ENCODE measurements around the gene HOXB9. TPM values are rescaled to one million over a fixed set of nuclear protein-coding genes. Genes with fewer than 3 reads are reported as not detected.

The HOXB9 gene
- total RNA-seq, 1 experiment from 2014 or later, result not detected

DNA sequence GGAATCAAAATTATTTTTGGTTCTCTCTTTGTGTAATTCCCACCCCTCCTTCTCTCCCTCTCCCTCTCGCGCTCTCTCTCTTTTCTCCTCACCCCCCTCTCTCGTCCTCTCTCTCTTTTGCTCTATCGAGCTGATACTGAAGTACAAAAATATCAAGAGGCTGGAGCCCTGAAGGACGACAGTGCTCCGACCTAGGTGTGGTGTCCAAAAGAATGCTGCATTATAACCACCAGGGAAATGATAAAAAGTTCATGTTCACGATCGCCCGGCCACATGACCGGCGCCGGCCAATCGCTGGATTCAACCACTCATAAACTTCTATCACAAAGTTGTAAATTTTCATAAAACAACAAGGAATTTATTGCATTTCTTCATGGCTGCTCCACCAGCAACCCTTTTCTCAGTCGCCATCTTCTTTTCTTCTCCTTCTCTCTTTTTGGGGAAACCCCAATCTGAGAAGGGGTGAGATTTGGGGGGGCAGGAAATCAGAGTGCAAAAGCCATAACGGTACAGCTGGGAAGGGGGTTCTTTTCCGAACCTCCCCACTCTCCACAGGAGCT, 21.3 kb downstream of the HOXB9 start, which contains the start of gene HOXB6:
Gene HOXB6 (minus strand): TSS at position 217 of the 560 bp plus-strand sequence. CDS start 6,836 bp downstream, outside the sequence.
- no peak within 1 kb of the TSS for H3K4me3 Mint-ChIP-seq
- DNase-seq, result no peak
- no peak within 1 kb of the TSS for H2BK20ac ChIP-seq (ENCODE audit: low read depth, low read length, poor library complexity, severe bottlenecking)
- H3K18ac ChIP-seq (ENCODE audit: insufficient read length, low read depth, low read length), result no peak within 1 kb of the TSS
- H2BK120ac ChIP-seq (ENCODE audit: low read depth, low read length, poor library complexity, severe bottlenecking), result no peak within 1 kb of the TSS
- H3T11ph ChIP-seq (ENCODE audit: low read length), result no peak within 1 kb of the TSS
- no peak within 1 kb of the TSS for H3K27ac Mint-ChIP-seq
- no peak within 1 kb of the TSS for H3K23ac ChIP-seq (ENCODE audit: insufficient read length, low read depth, low read length)
- H3K4me1 ChIP-seq (ENCODE audit: insufficient read depth, low read length), result no peaks in the 10 kb centered on the region
- no peak within 1 kb of the TSS for H3K56ac ChIP-seq (ENCODE audit: insufficient read length, low read depth, low read length)
- H3K9me3 Mint-ChIP-seq, result peaks cover 2 to 16% of the 10 kb centered on the region in 2 experiments; a peak in 4 of 5 replicates
- H4K20me1 ChIP-seq (ENCODE audit: control insufficient read depth, insufficient read depth, insufficient read length), result no peaks in the 10 kb centered on the region
- H4K8ac ChIP-seq (replicated peaks; ENCODE audit: insufficient read length, low read depth, low read length), result no peak within 1 kb of the TSS
- no peak within 1 kb of the TSS for H2AK5ac ChIP-seq (ENCODE audit: insufficient read length, low read length)
- no peaks in the 10 kb centered on the region for H3K23me2 ChIP-seq (ENCODE audit: insufficient read length, low read depth, low read length, poor library complexity, severe bottlenecking)
- no peak within 1 kb of the TSS for H3K14ac ChIP-seq (ENCODE audit: insufficient read depth, low read length)
- H3K27ac ChIP-seq (ENCODE audit: insufficient read length, low read depth, low read length), result no peak within 1 kb of the TSS
- TF ChIP-seq, protein P1, sequence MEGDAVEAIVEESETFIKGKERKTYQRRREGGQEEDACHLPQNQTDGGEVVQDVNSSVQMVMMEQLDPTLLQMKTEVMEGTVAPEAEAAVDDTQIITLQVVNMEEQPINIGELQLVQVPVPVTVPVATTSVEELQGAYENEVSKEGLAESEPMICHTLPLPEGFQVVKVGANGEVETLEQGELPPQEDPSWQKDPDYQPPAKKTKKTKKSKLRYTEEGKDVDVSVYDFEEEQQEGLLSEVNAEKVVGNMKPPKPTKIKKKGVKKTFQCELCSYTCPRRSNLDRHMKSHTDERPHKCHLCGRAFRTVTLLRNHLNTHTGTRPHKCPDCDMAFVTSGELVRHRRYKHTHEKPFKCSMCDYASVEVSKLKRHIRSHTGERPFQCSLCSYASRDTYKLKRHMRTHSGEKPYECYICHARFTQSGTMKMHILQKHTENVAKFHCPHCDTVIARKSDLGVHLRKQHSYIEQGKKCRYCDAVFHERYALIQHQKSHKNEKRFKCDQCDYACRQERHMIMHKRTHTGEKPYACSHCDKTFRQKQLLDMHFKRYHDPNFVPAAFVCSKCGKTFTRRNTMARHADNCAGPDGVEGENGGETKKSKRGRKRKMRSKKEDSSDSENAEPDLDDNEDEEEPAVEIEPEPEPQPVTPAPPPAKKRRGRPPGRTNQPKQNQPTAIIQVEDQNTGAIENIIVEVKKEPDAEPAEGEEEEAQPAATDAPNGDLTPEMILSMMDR (conservative IDR thresholded peaks at IDR 0.05), result no peak
- H3K4ac ChIP-seq (ENCODE audit: low read depth, low read length), result no peak within 1 kb of the TSS
- H4K5ac ChIP-seq (ENCODE audit: insufficient read length, low read depth, low read length), result no peak within 1 kb of the TSS
- H3K9me3 ChIP-seq (ENCODE audit: control insufficient read depth, low read depth, low read length), result no peaks in the 10 kb centered on the region
- H2BK12ac ChIP-seq (ENCODE audit: insufficient read length, low read depth, low read length), result no peak within 1 kb of the TSS
- peaks cover 0 to 2% of the 10 kb centered on the region in 2 experiments; a peak in 1 of 4 replicates for H3K4me1 Mint-ChIP-seq
- no peak within 1 kb of the TSS for H3K4me2 ChIP-seq (ENCODE audit: insufficient read depth, insufficient read length, low read length)
- no peak within 1 kb of the TSS for H2AFZ ChIP-seq (ENCODE audit: low read length)
- no peak within 1 kb of the TSS for H2BK15ac ChIP-seq (ENCODE audit: low read depth, low read length)
- no CpG with 5 or more reads among the region's 16 CpGs for WGBS (ENCODE audit: extremely low coverage, insufficient read length, low lambda C conversion rate)
- no peak within 1 kb of the TSS for H3K9ac ChIP-seq (ENCODE audit: extremely low read depth, insufficient read length, low read length)
- H3K36me3 Mint-ChIP-seq (ENCODE audit: insufficient read depth in 1 of 3, low read depth in 3 of 3), result no peaks in the 10 kb centered on the region
- H3K79me1 ChIP-seq (ENCODE audit: insufficient read depth, low read depth, low read length, poor library complexity, severe bottlenecking), result no peaks in the 10 kb centered on the region
- peaks cover 100% of the 10 kb centered on the region for H3K27me3 Mint-ChIP-seq (ENCODE audit: low read depth)
- H3K79me2 ChIP-seq (ENCODE audit: insufficient read depth, low read length), result no peaks in the 10 kb centered on the region
- H2BK5ac ChIP-seq (ENCODE audit: insufficient read length, low read length), result no peak within 1 kb of the TSS
- no peak within 1 kb of the TSS for H4K91ac ChIP-seq (ENCODE audit: insufficient read length, low read depth, low read length)
- H3K27me3 ChIP-seq (ENCODE audit: insufficient read depth, low read length), result peaks cover 98% of the 10 kb centered on the region

All from H9 (cell line).